ENCODE data around the gene MCFD2.

The MCFD2 gene

DNA sequence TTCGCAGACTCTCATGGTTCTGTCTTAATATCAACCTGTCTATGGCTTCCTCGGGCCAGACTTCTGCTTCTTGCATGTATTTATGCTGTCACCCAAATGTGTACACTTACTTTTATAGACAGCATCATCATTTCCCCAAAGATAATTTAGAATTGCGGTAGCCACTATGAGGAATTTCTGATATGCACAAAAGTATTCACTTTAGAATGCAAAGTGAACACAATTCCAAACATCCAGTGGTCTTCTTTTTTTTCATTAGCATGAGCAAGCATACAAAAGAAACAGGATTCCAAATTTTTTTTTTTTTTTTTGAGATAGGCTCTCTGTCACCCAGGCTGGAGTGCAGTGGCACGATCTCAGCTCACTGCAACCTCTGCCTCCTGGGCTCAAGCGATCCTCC lies 21.0 kb upstream of the MCFD2 start:
- Histone ChIP-seq H4K20me1 (ENCODE audit: insufficient read depth) (no peaks in the 10 kb centered on the region), H3K79me2 (ENCODE audit: insufficient read depth, low read depth) (peaks cover 4% of the 10 kb centered on the region; the same call in 1 of the 2 replicates), H3K27ac (no peak overlapping the region), H3K27me3 (ENCODE audit: insufficient read depth, low read depth) (no peaks in the 10 kb centered on the region), H3K4me3 (IDR thresholded peaks at IDR 0.05; ENCODE audit: insufficient read depth, low read depth, low read length) (no peak overlapping the region), H3K4me1 (ENCODE audit: low read depth, poor library complexity, severe bottlenecking) (peaks cover 15% of the 10 kb centered on the region), H3K4me2 (no peak overlapping the region), H3K9ac (no peak overlapping the region), H3K36me3 (ENCODE audit: insufficient read depth) (no peaks in the 10 kb centered on the region), H2AFZ (ENCODE audit: low read depth) (no peak overlapping the region)
- TF ChIP-seq, protein P1, sequence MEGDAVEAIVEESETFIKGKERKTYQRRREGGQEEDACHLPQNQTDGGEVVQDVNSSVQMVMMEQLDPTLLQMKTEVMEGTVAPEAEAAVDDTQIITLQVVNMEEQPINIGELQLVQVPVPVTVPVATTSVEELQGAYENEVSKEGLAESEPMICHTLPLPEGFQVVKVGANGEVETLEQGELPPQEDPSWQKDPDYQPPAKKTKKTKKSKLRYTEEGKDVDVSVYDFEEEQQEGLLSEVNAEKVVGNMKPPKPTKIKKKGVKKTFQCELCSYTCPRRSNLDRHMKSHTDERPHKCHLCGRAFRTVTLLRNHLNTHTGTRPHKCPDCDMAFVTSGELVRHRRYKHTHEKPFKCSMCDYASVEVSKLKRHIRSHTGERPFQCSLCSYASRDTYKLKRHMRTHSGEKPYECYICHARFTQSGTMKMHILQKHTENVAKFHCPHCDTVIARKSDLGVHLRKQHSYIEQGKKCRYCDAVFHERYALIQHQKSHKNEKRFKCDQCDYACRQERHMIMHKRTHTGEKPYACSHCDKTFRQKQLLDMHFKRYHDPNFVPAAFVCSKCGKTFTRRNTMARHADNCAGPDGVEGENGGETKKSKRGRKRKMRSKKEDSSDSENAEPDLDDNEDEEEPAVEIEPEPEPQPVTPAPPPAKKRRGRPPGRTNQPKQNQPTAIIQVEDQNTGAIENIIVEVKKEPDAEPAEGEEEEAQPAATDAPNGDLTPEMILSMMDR (conservative IDR thresholded peaks at IDR 0.05; ENCODE audit: low read depth, low read length): no peak

DNA sequence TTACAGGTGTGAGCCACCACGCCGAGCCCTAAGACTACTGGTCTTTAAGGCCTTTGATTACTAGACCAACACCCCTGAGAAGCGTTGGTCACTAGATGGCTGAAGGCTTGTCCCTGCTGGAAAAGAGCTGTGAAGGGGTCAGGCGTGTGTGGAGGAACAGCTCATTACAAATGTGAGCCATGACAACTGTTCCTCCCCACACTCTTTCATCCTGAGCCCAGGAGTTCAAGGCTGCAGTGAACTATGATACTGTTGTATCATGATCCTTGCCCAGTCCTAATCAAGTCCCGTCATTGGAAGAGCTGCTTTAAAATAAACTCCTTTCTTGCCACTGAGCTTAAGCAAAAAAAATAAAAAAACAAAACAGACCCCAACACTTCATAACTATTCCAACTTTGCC lies 19.5 kb upstream of the MCFD2 start:
- no peaks in the 10 kb centered on the region for H3K36me3 ChIP-seq (ENCODE audit: insufficient read depth)
- no peak overlapping the region for H3K9ac ChIP-seq
- H4K20me1 ChIP-seq (ENCODE audit: insufficient read depth): no peaks in the 10 kb centered on the region
- H3K4me2 ChIP-seq: no peak overlapping the region
- 0 out of 2 replicates have a peak, but pooled peaks cover 4% of the 10 kb centered on the region for H3K79me2 ChIP-seq (ENCODE audit: insufficient read depth, low read depth)
- no peak overlapping the region for H3K27ac ChIP-seq
- no peak overlapping the region for H2AFZ ChIP-seq (ENCODE audit: low read depth)
- TF ChIP-seq, protein P1 (conservative IDR thresholded peaks at IDR 0.05; ENCODE audit: low read depth, low read length): no peak
- H3K4me1 ChIP-seq (ENCODE audit: low read depth, poor library complexity, severe bottlenecking): peaks cover 10% of the 10 kb centered on the region
- H3K27me3 ChIP-seq (ENCODE audit: insufficient read depth, low read depth): no peaks in the 10 kb centered on the region
- no peak overlapping the region for H3K4me3 ChIP-seq (IDR thresholded peaks at IDR 0.05; ENCODE audit: insufficient read depth, low read depth, low read length)

DNA sequence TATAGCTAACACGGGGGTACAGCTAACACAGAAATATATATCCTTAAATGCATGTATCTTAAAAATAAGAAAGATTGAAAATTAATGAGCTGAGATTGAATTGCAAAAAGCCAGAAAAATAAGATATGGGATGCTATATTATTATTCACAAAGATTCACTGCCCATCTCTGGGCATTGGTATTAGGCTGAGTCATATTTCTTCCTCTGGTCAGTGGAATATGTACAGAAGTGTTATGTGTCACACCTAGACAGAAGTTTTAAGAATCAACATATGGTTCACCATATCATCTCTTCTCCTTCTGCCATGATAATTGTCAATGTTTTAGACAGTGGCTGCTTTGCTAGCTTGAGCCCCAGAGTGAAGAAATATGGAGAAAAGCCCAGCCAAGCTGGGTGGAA lies 14.0 kb upstream of the MCFD2 start:
- Histone ChIP-seq H3K4me1 (ENCODE audit: low read depth, poor library complexity, severe bottlenecking) (no peaks in the 10 kb centered on the region), H3K79me2 (ENCODE audit: insufficient read depth, low read depth) (no peaks in the 10 kb centered on the region; the same call in 1 of the 2 replicates), H3K9ac (no peak overlapping the region), H3K27ac (no peak overlapping the region), H3K4me3 (IDR thresholded peaks at IDR 0.05; ENCODE audit: insufficient read depth, low read depth, low read length) (no peak overlapping the region), H3K36me3 (ENCODE audit: insufficient read depth) (no peaks in the 10 kb centered on the region), H2AFZ (ENCODE audit: low read depth) (no peak overlapping the region), H4K20me1 (ENCODE audit: insufficient read depth) (no peaks in the 10 kb centered on the region), H3K4me2 (no peak overlapping the region), H3K27me3 (ENCODE audit: insufficient read depth, low read depth) (no peaks in the 10 kb centered on the region)
- TF ChIP-seq, protein P1 (conservative IDR thresholded peaks at IDR 0.05; ENCODE audit: low read depth, low read length): no peak

DNA sequence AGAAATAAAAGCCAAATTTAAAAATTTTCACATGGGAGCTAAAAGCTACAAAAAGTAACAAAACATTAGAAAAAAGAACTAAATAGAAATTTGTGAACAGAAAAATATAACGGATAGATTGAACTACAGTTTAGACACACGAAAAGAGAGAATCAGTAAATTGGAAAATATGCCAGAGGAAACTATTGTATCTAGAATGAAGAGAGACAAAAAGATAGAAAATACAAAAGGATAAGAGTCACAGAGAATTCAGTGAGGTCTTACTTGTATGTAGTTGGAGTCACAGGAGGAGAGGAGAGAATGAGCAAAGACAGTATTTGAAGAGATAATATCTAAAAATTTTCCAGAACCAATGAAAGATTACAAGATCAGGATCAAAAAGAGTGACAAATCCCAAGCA lies 11.3 kb upstream of the MCFD2 start:
- H3K9ac ChIP-seq: no peak overlapping the region
- TF ChIP-seq, protein P1 (conservative IDR thresholded peaks at IDR 0.05; ENCODE audit: low read depth, low read length): no peak
- H3K27ac ChIP-seq: no peak overlapping the region
- H3K4me1 ChIP-seq (ENCODE audit: low read depth, poor library complexity, severe bottlenecking): no peaks in the 10 kb centered on the region
- no peaks in the 10 kb centered on the region for H3K27me3 ChIP-seq (ENCODE audit: insufficient read depth, low read depth)
- no peak overlapping the region for H3K4me3 ChIP-seq (IDR thresholded peaks at IDR 0.05; ENCODE audit: insufficient read depth, low read depth, low read length)
- no peaks in the 10 kb centered on the region for H3K36me3 ChIP-seq (ENCODE audit: insufficient read depth)
- H4K20me1 ChIP-seq (ENCODE audit: insufficient read depth): no peaks in the 10 kb centered on the region
- H3K4me2 ChIP-seq: no peak overlapping the region
- no peak overlapping the region for H2AFZ ChIP-seq (ENCODE audit: low read depth)
- no peaks in the 10 kb centered on the region; the same call in 1 of the 2 replicates for H3K79me2 ChIP-seq (ENCODE audit: insufficient read depth, low read depth)
